GM12878 (cell line): Measurements from ENCODE around the gene APOBEC3B. TPM values are rescaled to one million over a fixed set of nuclear protein-coding genes. Genes with fewer than 3 reads are reported as not detected.
"Not testable (repeated sequence)": the region's sequence is repeated elsewhere in the genome, so short reads cannot be mapped to it uniquely, and the experiment has no call there.

Experiments
- ATAC-seq: fragments of 200-7000 bp; cut with Tn5 transposase; 3 replicates; pipeline ENCODE4 v1.9.1; 2020; ENCODE audit warnings: mild to moderate bottlenecking, moderate library complexity
- BruUV-seq: library from RNA; stranded (reverse); fragments of 400-500 nt; replicated peaks from 2 replicates; lab custom pipeline; 2021; lab: Mats Ljungman, UMichigan
- CTCF ChIA-PET: fragments of 300-600 bp; sonication (Branson Sonifier 250); formaldehyde crosslinking; extraction: SDS; loops from one replicate; lab custom pipeline; 2021; ENCODE audit warnings: inconsistent platforms; lab: Yijun Ruan, JAX
- POLR2A ChIA-PET: fragments of 350-600 bp; formaldehyde crosslinking; extraction: SDS; loops from one replicate; lab custom pipeline; 2021; ENCODE audit warnings: inconsistent platforms; lab: Charles Lee
- RAD21 ChIA-PET: fragments of 300-600 bp; sonication (Branson Sonifier 250); formaldehyde crosslinking; loops from one replicate; lab custom pipeline; 2023; ENCODE audit warnings: antibody characterized with exemption; ENCODE audit not compliant: unreplicated experiment; lab: Charles Lee
- SMC1A ChIA-PET: fragments of 300-600 bp; sonication (Branson Sonifier 250); formaldehyde crosslinking; loops from one replicate; lab custom pipeline; 2023; ENCODE audit not compliant: unreplicated experiment, uncharacterized antibody; lab: Charles Lee
- DNase-seq: peaks from one replicate; pipeline ENCODE4 v3.0.0-alpha.2; 2011; ENCODE audit warnings: low read depth, low spot score
- FAIRE-seq: peaks from 3 replicates; lab custom pipeline; 2011; peaks lifted over from hg19 to GRCh38; lab: Jason Lieb, UNC
- H2AFZ ChIP-seq: 2 replicates; pipeline ENCODE4 v1.6.0; 2011; ENCODE audit warnings: low read depth, low read length, control low read depth; ENCODE audit not compliant: control insufficient read depth
- H3K27ac ChIP-seq: 2 replicates; pipeline ENCODE4 v1.5.1; 2011; ENCODE audit warnings: control low read depth; ENCODE audit not compliant: control insufficient read depth, insufficient read depth
- H3K27me3 ChIP-seq, 2 experiments: replicated peaks in 1 of 2; 2 replicates each; pipeline versions ENCODE4 v1.6.0 to v1.6.1; 2011; ENCODE audit warnings: low read length in 1 of 2; ENCODE audit not compliant: control insufficient read depth in 2 of 2, insufficient read depth in 2 of 2
- H3K36me3 ChIP-seq, 2 experiments: 2 replicates each; pipeline ENCODE4 v1.5.1; 2011; ENCODE audit warnings: low read length in 1 of 2; ENCODE audit not compliant: control insufficient read depth in 2 of 2, insufficient read depth in 2 of 2
- H3K4me1 ChIP-seq: 2 replicates; pipeline ENCODE4 v1.6.1; 2011; ENCODE audit warnings: mild to moderate bottlenecking, low read length, moderate library complexity, mixed read lengths; ENCODE audit not compliant: control insufficient read depth, insufficient read depth
- H3K4me2 ChIP-seq: 2 replicates; pipeline ENCODE4 v1.6.0; 2011; ENCODE audit warnings: control low read depth; ENCODE audit not compliant: control insufficient read depth, insufficient read depth
- H3K4me3 ChIP-seq: fragments of 200-600 bp; sonication (generic); 2 replicates; pipeline ENCODE4 v1.5.1; 2016
- H3K79me2 ChIP-seq: 2 replicates; pipeline ENCODE4 v1.6.0; 2011; ENCODE audit warnings: low read length; ENCODE audit not compliant: control insufficient read depth, insufficient read depth
- H3K9ac ChIP-seq: 2 replicates; pipeline ENCODE4 v1.8.0; 2011; ENCODE audit warnings: low read length, control low read depth, mixed read lengths; ENCODE audit not compliant: control insufficient read depth, insufficient read depth
- H3K9me3 ChIP-seq: replicated peaks from 3 replicates; pipeline ENCODE4 v1.5.1; 2011; ENCODE audit warnings: mild to moderate bottlenecking, low read length; ENCODE audit not compliant: control insufficient read depth, insufficient read depth
- H4K20me1 ChIP-seq: 2 replicates; pipeline ENCODE4 v1.6.0; 2011; ENCODE audit not compliant: control insufficient read depth, insufficient read depth
- GABPA ChIP-seq: IDR thresholded peaks from 2 replicates; pipeline ENCODE4 v1.6.1; 2014; ENCODE audit warnings: antibody characterized with exemption, low read depth, mild to moderate bottlenecking, inconsistent platforms
- HDAC2 ChIP-seq: fragments of 200-600 bp; sonication (generic); IDR thresholded peaks from 2 replicates; pipeline ENCODE4 v1.6.1; 2017
- WGBS: methylation state at CpG from one replicate; pipeline ENCODE4 v1.1.6; 2016; ENCODE audit warnings: low lambda C conversion rate; ENCODE audit not compliant: insufficient replicate concordance, insufficient coverage; ENCODE audit errors: missing lambda C conversion rate; 5-methylcytosine and 5-hydroxymethylcytosine counted together
- in situ Hi-C: fragments of 300-500 bp; cut with MboI; formaldehyde crosslinking; loops from 9 replicates; pipeline ENCODE4 v1.14.3; 2018; ENCODE audit warnings: mixed read lengths
- intact Hi-C: fragments of 100-400 bp; cut with micrococcal nuclease; formaldehyde crosslinking; loops from one replicate; pipeline ENCODE4 v1.14.2; 2022; ENCODE audit not compliant: unreplicated experiment
- polyA plus RNA-seq, 11 experiments: library from polyadenylated mRNA; depleted of rRNA in 4 of 11; unstranded in 6 of 11; stranded (reverse) in 5 of 11; fragments of >200 nt; fragmentation: Nextera tagmentation in 4 of 11; fragmentation: Illumina TruSeq in 1 of 11; extraction: Ambion mirVana in 4 of 11; extraction: Trizol in 1 of 11; gene quantifications; 1 replicate in 1 of 11; 2 replicates in 10 of 11; pipeline versions ENCODE4 v1.2.1 to v1.2.3, GENCODE V29; 2011 to 2016; ENCODE audit warnings: inconsistent platforms in 2 of 11, missing spikeins in 2 of 11, low read depth in 1 of 11
- total RNA-seq, 4 experiments: library from RNA; depleted of rRNA in 3 of 4; stranded (reverse); fragments of >200 nt in 3 of 4; fragmentation: Illumina TruSeq in 1 of 4; extraction: Trizol in 1 of 4; gene quantifications; 2 replicates each; pipeline versions ENCODE4 v1.2.1 to v1.2.3, GENCODE V29; 2013 to 2021

Gene APOBEC3B
- total and polyA plus RNA-seq, 10 of the 15 experiments (the other 5 are each of a cell fraction or from before 2014, with no cell fraction given) = 2.4 to 75.1 (median 30.9) TPM

- CTCF ChIA-PET = interaction anchor here (0.6 to 9.8 kb wide), 13 partner anchors 13 to 310 kb away, joined by 3 to 192 read pairs (median 6); partner anchors contain the start of genes APOBEC3B and CBX6
- H3K9me3 ChIP-seq = no peaks in the 10 kb centered on the region
- no peak for TF ChIP-seq HDAC2
- no peak for TF ChIP-seq GABPA
- intact Hi-C loops (loop anchor here (2.0 to 5.0 kb wide), 2 partner anchors 112 to 305 kb away; no protein-coding TSS in a partner anchor), in situ Hi-C loops (loop anchor here (5.0 kb wide), 2 partner anchors 110 to 305 kb away; no protein-coding TSS in a partner anchor)
- WGBS = over 99% methylated on average over 5 of the region's 5 CpGs
- H3K9ac ChIP-seq = no peak overlapping the region
- SMC1A ChIA-PET = interaction anchor here (0.9 to 7.4 kb wide), 9 partner anchors 66 to 163 kb away, joined by 3 to 83 read pairs (median 4); partner anchors contain the start of gene CBX6
- FAIRE-seq (no peak), DNase-seq (no peak), ATAC-seq (no peak)
- RAD21 ChIA-PET = interaction anchor here (0.8 to 0.9 kb wide), 2 partner anchors 111 to 238 kb away, joined by 4 to 5 read pairs; no protein-coding TSS in a partner anchor
- H3K27ac ChIP-seq = no peak overlapping the region
- BruUV-seq = no TSS peak
- H3K27me3 ChIP-seq = no peaks in the 10 kb centered on the region
- no peak overlapping the region for H3K4me2 ChIP-seq
- H3K4me3 ChIP-seq = no peak overlapping the region
- POLR2A ChIA-PET = interaction anchor here (0.8 to 1.5 kb wide), 2 partner anchors 113 to 138 kb away, joined by 3 to 8 read pairs; no protein-coding TSS in a partner anchor
- no peaks in the 10 kb centered on the region for H3K36me3 ChIP-seq
- no peaks in the 10 kb centered on the region for H4K20me1 ChIP-seq
- peaks cover 7% of the 10 kb centered on the region for H3K4me1 ChIP-seq
- no peak overlapping the region for H2AFZ ChIP-seq
- H3K79me2 ChIP-seq = no peaks in the 10 kb centered on the region
These were observed 25.0 kb downstream of the APOBEC3B start for GRCh38 chr22:39007177-39007576.

GRCh38 chr22:39008271-39008850 is 26.2 kb downstream of the APOBEC3B start:
- not testable (repeated sequence) for BruUV-seq, H3K27ac ChIP-seq, H3K4me3 ChIP-seq, H3K9ac ChIP-seq, H3K9me3 ChIP-seq, H4K20me1 ChIP-seq, FAIRE-seq, DNase-seq, H2AFZ ChIP-seq, ATAC-seq, H3K4me2 ChIP-seq, H3K4me1 ChIP-seq, H3K79me2 ChIP-seq, H3K27me3 ChIP-seq, H3K36me3 ChIP-seq
- ChIA-PET CTCF (interaction anchor here (1.0 to 9.8 kb wide), 9 partner anchors 27 to 309 kb away, joined by 3 to 192 read pairs (median 7); partner anchors contain the start of genes APOBEC3B and CBX6), POLR2A (interaction anchor here (0.6 to 1.0 kb wide), 2 partner anchors 137 to 305 kb away, joined by 4 to 5 read pairs; no protein-coding TSS in a partner anchor), SMC1A (interaction anchor here (0.9 to 7.4 kb wide), 4 partner anchors 90 to 163 kb away, joined by 3 to 83 read pairs (median 4); partner anchors contain the start of gene CBX6), RAD21 (interaction anchor here (0.6 to 1.3 kb wide), 2 partner anchors 110 to 141 kb away, joined by 3 to 4 read pairs; no protein-coding TSS in a partner anchor)
- intact Hi-C loops = loop anchor here (5.0 kb wide), 1 partner anchor 304 kb away; no protein-coding TSS in a partner anchor
- in situ Hi-C loops = loop anchor here (5.0 kb wide), 2 partner anchors 109 to 304 kb away; no protein-coding TSS in a partner anchor
- 77% methylated on average over 8 of the region's 8 CpGs for WGBS
